GM21786 (cell line): ENCODE measurements around the gene STAB1.

ENCODE experiments used
- ATAC-seq: cut with Tn5 transposase; IDR thresholded peaks from one replicate; pipeline ENCODE4 v1.9.1; 2021; ENCODE audit not compliant: unreplicated experiment

STAB1 gene, protein sequence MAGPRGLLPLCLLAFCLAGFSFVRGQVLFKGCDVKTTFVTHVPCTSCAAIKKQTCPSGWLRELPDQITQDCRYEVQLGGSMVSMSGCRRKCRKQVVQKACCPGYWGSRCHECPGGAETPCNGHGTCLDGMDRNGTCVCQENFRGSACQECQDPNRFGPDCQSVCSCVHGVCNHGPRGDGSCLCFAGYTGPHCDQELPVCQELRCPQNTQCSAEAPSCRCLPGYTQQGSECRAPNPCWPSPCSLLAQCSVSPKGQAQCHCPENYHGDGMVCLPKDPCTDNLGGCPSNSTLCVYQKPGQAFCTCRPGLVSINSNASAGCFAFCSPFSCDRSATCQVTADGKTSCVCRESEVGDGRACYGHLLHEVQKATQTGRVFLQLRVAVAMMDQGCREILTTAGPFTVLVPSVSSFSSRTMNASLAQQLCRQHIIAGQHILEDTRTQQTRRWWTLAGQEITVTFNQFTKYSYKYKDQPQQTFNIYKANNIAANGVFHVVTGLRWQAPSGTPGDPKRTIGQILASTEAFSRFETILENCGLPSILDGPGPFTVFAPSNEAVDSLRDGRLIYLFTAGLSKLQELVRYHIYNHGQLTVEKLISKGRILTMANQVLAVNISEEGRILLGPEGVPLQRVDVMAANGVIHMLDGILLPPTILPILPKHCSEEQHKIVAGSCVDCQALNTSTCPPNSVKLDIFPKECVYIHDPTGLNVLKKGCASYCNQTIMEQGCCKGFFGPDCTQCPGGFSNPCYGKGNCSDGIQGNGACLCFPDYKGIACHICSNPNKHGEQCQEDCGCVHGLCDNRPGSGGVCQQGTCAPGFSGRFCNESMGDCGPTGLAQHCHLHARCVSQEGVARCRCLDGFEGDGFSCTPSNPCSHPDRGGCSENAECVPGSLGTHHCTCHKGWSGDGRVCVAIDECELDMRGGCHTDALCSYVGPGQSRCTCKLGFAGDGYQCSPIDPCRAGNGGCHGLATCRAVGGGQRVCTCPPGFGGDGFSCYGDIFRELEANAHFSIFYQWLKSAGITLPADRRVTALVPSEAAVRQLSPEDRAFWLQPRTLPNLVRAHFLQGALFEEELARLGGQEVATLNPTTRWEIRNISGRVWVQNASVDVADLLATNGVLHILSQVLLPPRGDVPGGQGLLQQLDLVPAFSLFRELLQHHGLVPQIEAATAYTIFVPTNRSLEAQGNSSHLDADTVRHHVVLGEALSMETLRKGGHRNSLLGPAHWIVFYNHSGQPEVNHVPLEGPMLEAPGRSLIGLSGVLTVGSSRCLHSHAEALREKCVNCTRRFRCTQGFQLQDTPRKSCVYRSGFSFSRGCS (N-terminal part only)

GRCh38 chr3:52494886-52495495 lies at the start of gene STAB1:
Gene STAB1, plus strand, starts transcription at chr3:52495338. Its CDS starts 76 bp downstream, at chr3:52495414.
- no peak for ATAC-seq

DNA sequence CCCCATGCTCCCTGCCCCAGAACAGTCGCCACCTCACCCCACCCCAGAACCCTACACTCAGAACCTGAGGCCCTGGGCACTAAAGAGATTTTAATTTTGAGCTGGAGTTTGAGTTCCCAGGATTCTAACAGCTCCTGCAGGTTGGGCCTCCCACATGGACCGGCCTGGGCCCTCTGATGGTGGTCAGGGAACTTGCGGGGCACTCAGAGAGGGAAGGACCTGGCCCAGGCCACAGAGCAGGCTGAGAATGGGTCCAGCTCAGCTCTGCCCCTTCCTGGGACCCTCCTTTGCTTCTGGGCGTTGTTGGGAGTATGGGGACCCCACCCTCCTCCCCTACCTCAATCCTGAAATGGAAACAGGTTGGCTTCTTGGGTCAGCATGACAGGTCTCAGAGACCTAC lies 49.1 kb upstream of the STAB1 start:
- ATAC-seq, result no peak

- no peak for ATAC-seq
These were observed 48.3 kb upstream of the STAB1 start for GRCh38 chr3:52446631-52447511.

- no peak for ATAC-seq
These were observed 47.4 kb upstream of the STAB1 start for GRCh38 chr3:52447512-52448355.

GRCh38 chr3:52450489-52451236 lies 44.5 kb upstream of the STAB1 start:
- ATAC-seq, result no peak

DNA sequence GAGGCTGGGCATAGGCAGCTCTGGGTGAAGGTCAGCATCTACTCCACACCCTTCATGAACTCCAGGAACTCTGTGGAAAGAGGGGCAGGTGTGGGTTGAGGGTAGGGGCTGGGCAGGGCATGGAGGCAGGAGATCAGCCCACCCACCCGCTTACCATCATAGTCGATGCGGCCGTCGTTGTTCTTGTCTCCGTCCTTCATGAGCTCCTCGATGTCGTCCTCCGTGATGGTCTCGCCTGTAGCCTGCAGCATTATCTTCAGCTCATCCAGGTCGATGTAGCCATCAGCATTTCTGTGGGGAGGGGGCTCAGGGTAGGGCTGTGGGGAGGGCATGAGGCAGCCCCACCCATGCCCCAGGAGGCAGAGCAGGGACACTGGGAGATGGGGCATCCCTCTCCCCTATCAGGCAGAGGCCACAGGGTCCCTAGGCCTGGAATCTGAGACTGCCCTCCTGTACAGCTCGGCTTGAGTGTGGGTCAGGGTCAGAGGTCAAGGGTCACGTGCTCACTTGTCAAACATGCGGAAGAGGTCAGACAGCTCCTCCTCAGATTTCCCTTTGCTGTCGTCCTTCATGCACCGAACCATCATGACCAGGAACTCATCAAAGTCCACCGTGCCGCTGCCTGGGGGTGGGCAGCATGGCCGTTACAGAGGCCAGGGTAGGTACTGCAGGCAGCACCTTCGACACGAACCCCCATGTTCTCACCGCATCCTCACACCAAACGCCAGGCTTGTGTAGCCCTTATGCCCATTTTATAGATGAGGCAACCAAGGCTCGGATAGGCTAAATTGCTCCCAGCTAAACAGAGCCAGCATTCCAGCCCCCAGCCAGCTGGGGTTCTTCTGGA lies 43.7 kb upstream of the STAB1 start:
- ATAC-seq, result no peak

DNA sequence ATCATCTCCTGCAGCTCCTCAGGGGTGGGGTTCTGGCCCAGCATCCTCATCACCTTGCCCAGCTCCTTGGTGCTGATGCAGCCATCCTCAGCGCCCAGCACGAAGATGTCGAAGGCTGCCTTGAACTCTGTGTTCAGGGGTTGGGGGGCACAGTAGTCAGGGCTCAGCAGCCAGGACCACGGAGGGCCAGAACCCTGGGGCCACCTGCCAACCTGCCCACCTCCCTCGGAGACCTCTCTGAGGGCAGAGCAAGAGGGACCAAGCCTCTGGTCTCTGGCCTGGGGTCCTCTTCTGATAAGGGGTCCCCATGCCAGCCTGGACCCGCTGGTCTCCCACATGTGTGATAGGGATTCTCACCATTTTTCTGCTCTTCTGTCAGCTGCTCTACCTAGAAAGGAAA lies 43.0 kb upstream of the STAB1 start:
- no peak for ATAC-seq

GRCh38 chr3:52452570-52453221 lies 42.4 kb upstream of the STAB1 start:
- ATAC-seq, result no peak

- no peak for ATAC-seq
These were observed 41.5 kb upstream of the STAB1 start, which contains the start of gene TNNC1 for GRCh38 chr3:52453496-52454249. Gene TNNC1, minus strand, starts transcription at chr3:52454041. Its CDS starts 26 bp downstream, at chr3:52454015.

DNA sequence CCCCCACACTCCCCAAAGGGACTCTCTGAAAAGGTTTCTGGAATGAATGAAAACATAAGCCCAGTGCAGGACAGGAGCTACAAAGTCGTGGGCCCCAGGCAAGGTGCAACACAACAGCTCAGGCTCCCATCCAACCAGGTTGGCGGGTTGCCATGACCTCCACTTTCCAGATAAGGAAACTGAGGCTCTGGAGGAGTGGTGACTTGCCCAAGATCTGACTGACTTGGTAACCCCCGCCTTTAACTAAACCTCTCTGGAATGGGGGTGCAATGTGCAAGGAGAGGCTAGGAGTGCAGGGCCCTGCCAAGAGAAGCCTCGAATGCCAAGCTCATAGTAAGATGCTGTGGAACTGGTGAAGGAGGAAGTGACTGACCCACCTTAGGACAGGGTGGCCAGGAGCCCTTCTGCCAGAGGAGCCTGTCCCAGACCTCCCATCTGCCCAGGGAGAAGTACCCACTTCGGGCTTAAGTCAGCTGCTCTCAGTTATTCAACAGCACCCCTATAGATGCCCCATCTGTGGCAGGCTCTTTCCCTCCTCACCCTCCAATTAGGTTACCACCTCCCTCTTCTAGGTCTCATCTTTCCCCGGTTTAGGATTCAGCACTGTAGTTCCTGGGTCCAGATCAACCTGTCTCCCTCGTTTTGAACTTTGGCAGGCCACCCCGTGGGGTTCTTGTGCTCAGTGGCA lies 40.7 kb upstream of the STAB1 start:
- ATAC-seq, result no peak

DNA sequence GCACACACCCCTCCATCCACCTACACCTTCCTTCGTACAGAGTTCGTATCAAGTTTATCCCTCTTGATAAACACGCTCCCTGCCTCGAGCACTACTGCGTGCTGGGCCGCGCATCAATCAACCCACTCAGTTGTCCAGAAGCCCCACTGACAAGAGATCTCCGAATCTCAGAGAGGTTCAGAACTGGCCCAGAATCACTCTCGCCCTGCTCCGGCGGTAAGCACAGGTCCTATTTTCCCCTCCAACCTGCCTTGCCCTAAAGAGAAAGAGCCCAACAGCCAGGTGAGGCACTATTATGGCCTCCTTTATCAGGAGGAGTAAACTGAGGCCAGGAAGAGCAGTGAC lies 40.2 kb upstream of the STAB1 start:
- ATAC-seq, result no peak

DNA sequence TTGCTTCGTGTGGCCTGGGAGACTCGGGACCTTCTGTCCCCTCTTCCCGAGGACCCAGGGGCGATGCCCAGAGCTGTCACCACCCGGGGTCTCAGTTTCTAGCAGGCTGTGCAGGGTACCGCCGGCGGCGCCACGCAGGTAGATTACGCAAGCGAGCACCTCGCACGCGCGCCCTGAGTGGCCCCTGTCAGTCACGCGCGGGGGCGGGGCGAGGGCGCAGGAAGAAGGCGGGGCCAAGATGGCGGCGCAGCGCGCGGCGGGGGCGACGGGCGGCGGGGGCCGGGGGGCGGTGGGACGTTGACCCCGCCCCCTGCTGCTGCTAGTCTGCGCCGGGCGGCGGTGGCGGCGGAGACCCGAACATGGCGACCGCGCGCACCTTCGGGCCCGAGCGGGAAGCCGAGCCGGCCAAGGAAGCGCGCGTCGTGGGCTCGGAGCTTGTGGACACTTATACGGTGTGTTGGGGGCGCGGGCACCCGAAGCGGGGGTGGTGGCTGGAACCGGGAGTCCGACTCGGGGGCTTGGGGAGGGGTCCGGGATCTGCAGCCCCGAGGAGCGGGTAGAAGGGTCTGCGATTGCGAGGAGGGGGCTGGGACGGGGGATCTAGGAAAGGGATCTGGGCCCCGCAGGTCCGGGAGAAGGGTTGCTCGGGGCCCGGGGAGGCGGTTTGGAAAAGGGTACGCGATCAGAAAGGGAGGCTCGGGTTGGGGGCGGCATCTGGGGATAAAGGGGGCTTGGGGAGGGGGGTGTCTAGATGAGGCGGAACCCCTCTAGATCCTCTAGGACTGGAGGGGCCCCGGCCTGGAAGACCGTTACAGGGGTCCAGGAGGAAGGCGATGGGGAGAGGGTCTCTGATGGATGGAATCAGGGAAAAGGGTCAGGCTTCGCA lies 39.6 kb upstream of the STAB1 start, which contains the start of gene NISCH:
Gene NISCH (plus strand): TSS at position 322 of the 886 bp plus-strand sequence. CDS start 38 bp downstream, at position 360.
- peak; percentile 70 for ATAC-seq

DNA sequence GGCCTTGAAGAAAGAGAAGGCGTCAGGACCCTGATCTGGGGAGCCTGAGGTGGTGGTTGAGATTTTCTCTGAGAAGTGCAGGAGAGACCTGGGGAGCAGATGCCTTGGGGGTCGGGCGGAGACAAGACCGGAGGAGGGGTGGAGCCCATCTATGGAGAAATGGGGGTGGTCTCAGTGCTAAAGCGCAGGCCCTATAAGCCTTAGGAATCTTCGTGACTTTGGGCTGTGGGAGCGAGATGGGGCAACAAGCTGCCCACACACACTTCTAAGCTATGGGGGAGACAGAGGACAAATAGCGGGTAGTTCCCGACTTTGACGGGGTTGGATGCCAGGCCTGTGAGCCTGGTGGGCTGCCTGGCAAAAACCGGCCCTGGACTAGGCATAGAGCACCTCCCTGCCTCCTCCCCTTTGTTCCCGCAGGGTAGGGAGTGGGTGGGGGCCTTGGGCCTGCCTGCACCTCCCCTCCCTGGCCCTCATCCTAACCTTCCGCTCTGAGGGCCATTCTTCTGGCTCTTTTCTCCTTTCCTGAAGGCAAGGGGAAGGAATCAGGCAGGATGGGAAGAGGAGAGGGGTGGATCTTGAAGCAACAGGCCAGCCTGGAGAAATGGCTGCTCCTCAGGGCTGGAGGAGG lies 38.9 kb upstream of the STAB1 start:
- no peak for ATAC-seq

DNA sequence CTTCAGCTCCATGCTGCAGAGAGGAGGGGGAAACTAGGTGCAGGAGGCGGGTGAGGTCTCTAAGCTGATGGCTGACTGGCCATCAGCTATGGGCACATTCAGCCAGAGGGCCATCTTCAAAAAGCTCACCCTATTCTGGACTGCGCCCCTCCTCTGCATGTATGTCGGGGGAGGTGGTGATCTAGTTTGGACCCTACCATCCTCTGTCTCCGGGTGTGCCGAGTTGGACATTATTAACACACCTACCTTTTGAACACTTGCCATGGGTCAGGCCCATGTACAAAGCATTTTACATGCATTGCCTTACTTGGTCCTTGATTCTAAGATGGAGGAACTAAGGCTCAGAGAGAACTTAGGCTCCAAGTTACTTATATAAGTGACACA lies 38.3 kb upstream of the STAB1 start:
- no peak for ATAC-seq
